Ecto neural progenitor cell (in vitro differentiated cells): ENCODE measurements around the gene MAP3K7CL.

Experiments used
- DNase-seq: peaks from one replicate; pipeline ENCODE4 v3.0.0-alpha.2; 2018; ENCODE audit warnings: low spot score

The MAP3K7CL gene

GRCh38 chr21:29168891-29169315 lies 38.5 kb downstream of the MAP3K7CL start:
- DNase-seq: no peak

DNA sequence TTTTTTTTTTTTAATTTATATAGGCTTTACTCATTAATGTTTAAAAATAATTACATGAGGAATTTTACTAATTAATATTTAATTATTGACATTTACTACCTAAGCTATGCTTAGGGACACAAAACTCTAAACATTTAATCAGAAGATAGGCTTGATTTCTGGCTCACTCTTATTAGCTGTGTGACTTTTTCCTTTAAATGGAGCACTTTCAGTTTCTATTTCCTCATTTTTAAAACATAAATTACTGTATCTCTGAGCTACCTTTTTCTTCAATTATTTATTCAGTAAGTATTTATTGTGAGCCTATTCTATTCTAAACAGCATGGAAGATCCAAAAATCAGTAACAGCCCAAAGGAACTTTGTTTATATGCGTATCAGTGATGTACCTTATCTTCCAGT lies 40.5 kb downstream of the MAP3K7CL start:
- no peak for DNase-seq

DNA sequence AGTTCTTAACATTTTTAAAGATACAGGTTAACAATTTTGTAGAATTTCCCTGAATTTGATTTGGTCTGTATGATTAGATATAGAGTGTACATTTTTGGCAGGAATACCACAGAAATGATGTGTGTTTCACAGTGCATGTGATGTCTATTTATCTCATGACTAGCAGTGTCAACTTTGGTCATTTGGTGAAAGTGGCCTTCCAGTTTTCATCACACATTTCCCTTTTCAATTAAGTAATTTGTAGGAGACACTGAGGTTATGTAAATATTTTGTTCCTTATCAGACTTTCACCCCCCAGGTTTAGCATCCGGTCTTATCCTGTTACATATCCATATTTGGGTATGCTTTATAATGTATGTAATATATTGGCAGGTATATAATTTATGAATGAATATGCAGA lies 41.8 kb downstream of the MAP3K7CL start:
- DNase-seq: no peak

GRCh38 chr21:29174607-29175013 lies 44.2 kb downstream of the MAP3K7CL start:
- no peak for DNase-seq

DNA sequence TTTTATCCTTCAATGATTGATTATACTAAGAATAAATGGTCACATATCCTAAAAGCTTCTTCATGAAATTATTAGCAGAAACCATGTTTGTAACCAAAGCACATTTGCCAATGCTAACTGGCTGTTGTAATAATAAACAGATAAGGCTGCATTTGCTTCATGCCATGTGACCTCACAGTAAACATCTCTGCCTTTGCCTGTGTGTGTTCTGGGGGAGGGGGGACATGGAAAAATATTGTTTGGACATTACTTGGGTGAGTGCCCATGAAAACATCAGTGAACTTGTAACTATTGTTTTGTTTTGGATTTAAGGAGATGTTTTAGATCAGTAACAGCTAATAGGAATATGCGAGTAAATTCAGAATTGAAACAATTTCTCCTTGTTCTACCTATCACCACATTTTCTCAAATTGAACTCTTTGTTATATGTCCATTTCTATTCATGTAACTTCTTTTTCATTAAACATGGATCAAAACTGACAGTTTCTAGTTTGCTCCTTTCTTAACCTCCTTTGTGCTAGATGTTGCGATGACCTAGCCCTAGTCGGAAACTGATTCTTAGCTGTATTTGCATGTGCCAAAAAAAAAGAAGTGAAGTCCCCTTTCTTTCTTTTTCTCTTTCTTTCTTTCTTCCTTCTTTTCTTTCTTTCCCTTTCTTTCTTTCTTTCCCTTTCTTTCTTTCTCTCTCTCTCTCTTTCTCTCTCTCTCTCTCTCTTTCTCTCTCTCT lies 45.1 kb downstream of the MAP3K7CL start:
- no peak for DNase-seq

- no peak for DNase-seq
Measured at GRCh38 chr21:29176471-29177120, 46.2 kb downstream of the MAP3K7CL start.

DNA sequence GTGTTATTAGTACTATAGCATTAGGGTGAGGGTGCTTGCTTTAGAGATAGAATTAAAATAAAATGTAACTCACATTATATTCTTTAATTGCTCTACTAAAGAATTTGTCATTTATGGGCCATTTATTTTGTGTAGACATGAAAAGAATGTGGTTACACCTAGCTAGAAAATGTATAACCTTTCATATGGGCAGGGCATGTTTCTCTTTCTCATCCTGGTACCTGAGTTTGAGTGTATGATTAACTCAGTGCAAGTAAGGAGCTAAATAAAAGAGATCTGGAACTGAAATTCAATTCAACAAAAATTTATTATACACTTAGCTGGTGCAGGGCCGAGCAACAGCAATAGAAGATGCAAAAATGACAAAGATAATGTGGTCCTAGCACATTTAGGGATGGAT lies 47.4 kb downstream of the MAP3K7CL start:
- no peak for DNase-seq

DNA sequence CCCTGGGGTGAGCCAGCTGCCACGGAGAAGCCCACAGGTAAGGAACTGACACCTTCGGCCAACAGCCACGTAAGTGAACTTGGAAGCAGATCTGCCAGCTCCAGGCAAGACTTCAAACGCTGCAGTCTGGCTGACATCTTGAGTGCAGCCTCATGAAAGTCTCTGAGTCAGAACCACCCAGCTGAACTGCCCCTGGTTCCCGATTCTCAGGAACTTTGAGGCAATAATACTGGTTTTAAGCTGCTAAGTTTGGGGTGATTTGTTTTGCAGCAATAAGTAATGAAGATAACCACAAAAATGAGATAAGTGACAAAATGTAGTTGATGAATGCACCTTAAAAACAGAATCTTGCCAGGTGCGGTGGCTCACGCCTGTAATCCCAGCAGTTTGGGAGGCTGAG lies 48.5 kb downstream of the MAP3K7CL start:
- DNase-seq: no peak

DNA sequence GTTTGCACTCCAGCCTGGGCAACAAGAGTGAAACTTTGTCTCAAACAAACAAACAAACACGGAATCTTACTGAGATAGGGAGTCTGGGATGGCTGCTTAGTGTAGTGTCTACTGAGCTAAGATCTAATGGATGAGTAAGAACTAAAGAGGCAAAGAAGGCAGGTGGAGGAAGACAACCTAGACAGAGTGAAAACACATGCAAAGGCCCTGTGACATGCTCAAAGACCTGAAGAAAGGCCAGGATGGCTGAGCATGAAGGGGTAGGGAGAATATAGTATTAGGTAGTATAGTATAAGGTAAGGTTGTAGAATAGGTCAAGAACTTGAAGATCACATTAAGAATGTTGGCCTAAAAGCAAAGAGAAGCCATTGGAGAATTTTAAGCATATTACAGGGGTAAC lies 49.1 kb downstream of the MAP3K7CL start:
- no peak for DNase-seq

- DNase-seq: no peak
Measured at GRCh38 chr21:29181799-29182470, 51.5 kb downstream of the MAP3K7CL start.

- DNase-seq: no peak
Measured at GRCh38 chr21:29182691-29183092, 52.2 kb downstream of the MAP3K7CL start.

- DNase-seq: no peak
Measured at GRCh38 chr21:29184037-29184436, 53.6 kb downstream of the MAP3K7CL start.

DNA sequence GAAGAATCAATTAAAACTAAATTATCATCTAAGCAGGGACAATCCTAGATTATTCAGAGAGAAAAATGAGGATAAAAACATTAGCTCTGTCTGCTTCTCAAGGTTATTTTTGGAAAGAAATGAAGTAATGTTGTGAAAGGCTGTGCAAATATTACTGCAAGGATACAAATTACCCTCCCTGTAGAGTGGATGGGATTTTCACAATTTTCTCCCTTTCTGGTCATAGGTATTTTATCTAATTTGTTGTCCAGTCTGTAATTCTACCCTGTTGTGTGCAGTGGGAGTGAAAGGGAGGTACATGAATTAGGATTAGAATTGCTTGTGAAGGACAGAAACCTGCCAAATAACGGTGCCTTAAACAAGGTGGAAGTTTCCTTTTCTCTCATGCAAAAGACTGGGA lies 54.7 kb downstream of the MAP3K7CL start:
- DNase-seq: no peak

- DNase-seq: no peak
Measured at GRCh38 chr21:29185633-29186032, 55.2 kb downstream of the MAP3K7CL start.

- DNase-seq: no peak
Measured at GRCh38 chr21:29186246-29186645, 55.8 kb downstream of the MAP3K7CL start.

GRCh38 chr21:29187944-29188343 lies 57.5 kb downstream of the MAP3K7CL start:
- DNase-seq: no peak

DNA sequence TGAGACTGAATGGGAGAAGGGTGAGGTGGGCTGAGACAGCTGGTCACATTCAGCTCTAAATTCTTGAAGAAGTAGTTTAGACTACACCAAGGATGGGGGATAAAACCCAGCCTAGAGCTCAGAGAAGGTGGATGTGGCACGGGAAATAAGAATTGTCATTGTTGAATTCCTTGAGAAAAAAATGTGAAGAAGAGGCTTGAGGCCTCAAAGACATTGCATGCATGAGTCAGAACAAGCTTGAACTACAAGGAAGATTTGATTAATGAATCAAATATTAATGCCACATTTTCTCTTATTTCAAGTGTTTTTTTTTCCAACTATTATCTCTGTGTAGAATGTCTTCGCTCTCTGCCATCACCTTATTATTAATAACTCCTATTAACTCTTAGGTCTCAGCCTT lies 58.9 kb downstream of the MAP3K7CL start:
- no peak for DNase-seq

- no peak for DNase-seq
Measured at GRCh38 chr21:29190923-29191331, 60.5 kb downstream of the MAP3K7CL start.

- no peak for DNase-seq
Measured at GRCh38 chr21:29193072-29193471, 62.6 kb downstream of the MAP3K7CL start.

DNA sequence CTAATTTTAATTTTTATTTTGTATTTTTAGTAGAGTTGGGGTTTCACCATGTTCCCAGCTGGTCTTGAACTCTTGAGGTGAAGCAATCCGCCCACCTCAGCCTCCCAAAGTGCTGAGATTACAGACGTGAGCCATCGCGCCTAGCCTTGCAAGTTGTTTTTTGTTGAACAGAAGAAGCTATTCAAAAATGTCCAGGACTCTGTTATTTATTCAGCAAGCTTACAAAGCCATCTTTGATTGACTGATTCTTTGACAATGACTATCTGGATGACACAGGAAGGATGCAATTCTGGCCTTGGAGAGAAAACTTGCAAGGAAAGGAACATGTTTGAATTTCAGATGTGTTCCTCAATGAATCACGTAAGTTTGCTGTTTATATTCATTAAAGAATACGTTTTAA lies 63.5 kb downstream of the MAP3K7CL start:
- DNase-seq: no peak

GRCh38 chr21:29194342-29194741 lies 63.9 kb downstream of the MAP3K7CL start:
- DNase-seq: no peak

GRCh38 chr21:29194847-29195246 lies 64.4 kb downstream of the MAP3K7CL start:
- DNase-seq: no peak

DNA sequence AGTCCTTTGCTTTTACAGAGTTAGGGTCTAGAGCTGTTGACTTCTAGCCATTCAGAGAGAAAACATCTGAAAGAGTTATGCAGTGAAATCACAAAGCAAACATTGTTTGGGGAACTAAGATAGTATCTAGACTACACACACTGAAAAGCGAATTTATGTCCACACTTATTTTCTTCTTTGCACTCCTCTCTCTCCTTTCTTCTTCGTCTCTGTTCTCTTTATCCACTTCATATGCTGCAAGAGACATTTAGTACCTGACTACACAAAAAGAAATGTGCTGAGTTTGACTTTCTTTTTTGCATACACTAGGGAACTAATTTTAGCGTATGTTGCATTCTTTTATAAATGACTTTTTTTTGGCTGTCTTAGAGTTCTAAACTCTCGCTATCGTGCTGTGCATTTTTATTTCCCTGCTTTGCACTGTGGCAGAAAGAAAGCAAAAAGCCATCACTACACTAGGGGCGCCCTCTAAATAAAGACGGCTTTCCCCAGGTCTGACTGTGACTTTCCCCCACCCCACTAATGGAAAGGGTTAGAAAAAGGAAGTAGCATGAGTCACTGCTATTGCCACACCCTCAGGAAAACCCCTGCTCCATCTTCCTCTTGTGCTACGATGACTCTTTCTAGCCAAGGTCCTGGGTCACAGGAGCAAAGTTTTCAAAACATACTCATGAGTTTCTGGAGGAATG lies 65.7 kb downstream of the MAP3K7CL start:
- DNase-seq: no peak
